WERI-Rb-1 (cell line): ENCODE data around the gene IFNG.

Experiments used
- DNase-seq: peaks from one replicate; pipeline ENCODE4 v3.0.0-alpha.2; 2020
- H3K27ac ChIP-seq: fragments of 250-450 bp; sonication (Bioruptor Pico); 2 replicates; pipeline ENCODE4 v1.5.1; 2020; ENCODE audit warnings: mild to moderate bottlenecking, moderate library complexity
- H3K27me3 ChIP-seq: fragments of 250-450 bp; sonication (Bioruptor Pico); 2 replicates; pipeline ENCODE4 v1.5.1; 2021; ENCODE audit warnings: mild to moderate bottlenecking, low read depth, moderate library complexity; ENCODE audit not compliant: insufficient read depth, severe bottlenecking
- H3K36me3 ChIP-seq: fragments of 250-450 bp; sonication (Bioruptor Pico); 2 replicates; pipeline ENCODE4 v1.5.1; 2020; ENCODE audit warnings: mild to moderate bottlenecking, moderate library complexity
- H3K4me3 ChIP-seq: 2 replicates; pipeline ENCODE4 v1.5.1; 2011; ENCODE audit warnings: low read depth, mild to moderate bottlenecking, control low read depth, low read length
- H3K9me3 ChIP-seq: fragments of 250-450 bp; sonication (Bioruptor Pico); 2 replicates; pipeline ENCODE4 v1.5.1; 2021; ENCODE audit warnings: mild to moderate bottlenecking, moderate library complexity; ENCODE audit not compliant: severe bottlenecking
- CTCF ChIP-seq: IDR thresholded peaks from 2 replicates; pipeline ENCODE4 v1.5.1; 2011; ENCODE audit warnings: low read depth, mild to moderate bottlenecking, control low read depth, inconsistent platforms, low read length

IFNG gene

DNA sequence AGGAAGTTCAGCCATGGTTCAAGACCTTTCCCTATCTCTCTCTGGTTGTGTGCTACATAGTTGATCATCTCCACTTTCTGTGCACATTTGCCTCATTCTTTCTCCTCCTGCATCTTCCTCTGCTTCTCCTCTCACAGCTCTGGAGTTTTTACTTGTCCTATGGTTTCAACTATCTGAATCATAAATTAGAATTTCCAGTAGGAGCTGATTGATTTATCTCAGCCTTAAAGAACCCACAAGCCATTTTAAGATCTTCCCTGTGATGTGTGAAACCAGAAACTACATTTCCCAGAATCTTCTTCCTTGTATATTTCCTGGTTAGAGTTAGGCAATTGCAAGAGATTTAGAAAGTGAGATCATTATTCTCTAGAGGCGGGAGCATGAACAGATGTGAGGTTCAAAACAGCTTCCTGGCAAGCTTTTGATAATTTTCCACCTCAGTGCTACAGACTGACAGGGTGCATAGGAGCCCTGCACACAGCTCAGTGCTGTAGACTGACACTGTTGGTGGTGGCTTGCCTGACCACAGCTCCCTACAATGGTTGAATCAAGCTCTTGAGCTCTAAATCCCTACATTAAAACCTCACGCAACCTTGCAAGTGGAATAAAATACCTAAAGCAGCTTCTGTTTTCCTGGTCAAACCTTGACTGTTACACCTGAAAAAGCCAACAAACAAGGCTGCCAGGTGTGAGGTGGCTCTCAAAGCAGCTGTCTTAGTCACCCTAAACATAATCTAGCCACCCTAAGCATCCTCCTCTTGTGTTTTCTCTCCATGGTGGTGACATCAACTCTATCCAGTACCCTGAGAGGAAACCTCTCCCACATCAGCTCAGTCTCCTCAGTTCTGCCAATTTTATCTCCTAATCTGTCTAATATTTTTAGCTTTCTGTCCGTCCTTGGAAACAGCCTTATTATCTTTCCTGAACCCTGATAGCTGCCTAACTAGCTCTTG is 21.5 kb upstream of the IFNG start:
- H3K9me3 ChIP-seq: no peaks in the 10 kb centered on the region
- DNase-seq: peak; percentile 10
- no peak for TF ChIP-seq CTCF
- no peaks in the 10 kb centered on the region for H3K27me3 ChIP-seq
- H3K36me3 ChIP-seq: no peaks in the 10 kb centered on the region
- H3K27ac ChIP-seq: no peak overlapping the region
- no peak overlapping the region for H3K4me3 ChIP-seq

GRCh38 chr12:68178774-68179439 is 19.4 kb upstream of the IFNG start:
- no peak overlapping the region for H3K4me3 ChIP-seq
- H3K27me3 ChIP-seq: no peaks in the 10 kb centered on the region
- DNase-seq: no peak
- no peak overlapping the region for H3K27ac ChIP-seq
- H3K9me3 ChIP-seq: no peaks in the 10 kb centered on the region
- TF ChIP-seq CTCF: no peak
- no peaks in the 10 kb centered on the region for H3K36me3 ChIP-seq

- no peaks in the 10 kb centered on the region for H3K9me3 ChIP-seq
- no peak for DNase-seq
- TF ChIP-seq CTCF: no peak
- H3K36me3 ChIP-seq: no peaks in the 10 kb centered on the region
- H3K4me3 ChIP-seq: no peak overlapping the region
- no peak overlapping the region for H3K27ac ChIP-seq
- H3K27me3 ChIP-seq: no peaks in the 10 kb centered on the region
Observed at GRCh38 chr12:68178184-68178583, 18.6 kb upstream of the IFNG start.

GRCh38 chr12:68177562-68177961 is 18.0 kb upstream of the IFNG start:
- no peak for TF ChIP-seq CTCF

GRCh38 chr12:68176257-68176656 is 16.7 kb upstream of the IFNG start:
- no peak for TF ChIP-seq CTCF
- Histone ChIP-seq H3K27ac (no peak overlapping the region), H3K4me3 (no peak overlapping the region), H3K36me3 (no peaks in the 10 kb centered on the region), H3K9me3 (no peaks in the 10 kb centered on the region), H3K27me3 (no peaks in the 10 kb centered on the region)
- DNase-seq: no peak

More at GRCh38 chr12:68177562-68177961, 18.0 kb upstream of the IFNG start:
- no peaks in the 10 kb centered on the region for H3K9me3 ChIP-seq
- no peaks in the 10 kb centered on the region for H3K27me3 ChIP-seq
- no peak overlapping the region for H3K27ac ChIP-seq
- no peak overlapping the region for H3K4me3 ChIP-seq
- no peaks in the 10 kb centered on the region for H3K36me3 ChIP-seq
- DNase-seq: no peak
